ENCODE data around the gene SLC16A8.
A peak's percentile ranks its signal among the peaks of the same experiment; 100 is the strongest.

The SLC16A8 gene

DNA sequence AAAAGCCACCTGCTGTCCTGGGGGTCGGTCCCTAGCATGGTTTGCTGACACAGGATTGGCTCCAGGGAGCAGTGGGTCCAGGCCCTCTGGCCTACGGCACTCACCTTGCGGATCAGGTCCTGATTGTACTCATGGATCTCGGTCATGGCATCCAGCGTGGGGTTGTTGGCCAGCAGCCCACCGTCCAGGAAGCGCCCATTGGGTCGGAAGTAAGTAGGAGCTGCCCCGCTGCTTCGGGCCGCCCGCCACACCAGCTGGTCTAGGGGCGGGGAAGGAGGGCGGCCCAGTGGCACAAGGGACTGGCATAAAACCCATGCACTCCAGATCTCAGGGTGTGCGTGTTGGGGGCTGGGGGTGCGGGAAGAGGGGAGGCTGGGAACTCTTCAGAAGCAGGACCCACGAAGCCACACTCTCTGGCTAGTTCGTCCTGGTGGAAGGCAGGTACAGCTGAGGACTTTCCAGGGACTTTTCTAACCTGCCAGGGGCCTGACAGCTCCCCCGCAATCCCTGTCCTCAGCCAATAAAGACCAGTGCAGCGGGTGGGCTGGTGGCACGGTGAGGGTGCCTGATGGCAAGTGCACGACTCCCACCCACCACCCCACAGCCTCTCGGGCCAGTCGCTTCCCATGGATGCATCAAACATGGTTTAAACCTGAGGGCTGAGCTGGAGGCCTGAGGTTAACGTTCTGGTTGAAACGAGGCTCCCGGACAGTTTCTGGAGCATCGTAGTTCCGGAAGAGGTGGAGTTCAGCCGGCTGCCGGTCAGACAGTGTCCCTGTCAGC, 31.6 kb upstream of the SLC16A8 start:
- Histone ChIP-seq H3K9ac (ENCODE audit: low read depth, low read length) (no peak overlapping the region), H3K4me1 (ENCODE audit: insufficient read depth, low read length) (no peaks in the 10 kb centered on the region), H3K27ac (ENCODE audit: low read length) (no peak overlapping the region), H3K36me3 (ENCODE audit: insufficient read depth, low read length) (peaks cover 41% of the 10 kb centered on the region), H3K4me2 (ENCODE audit: insufficient read depth, low read length) (no peak overlapping the region), H3K4me3 (ENCODE audit: low read depth in 1 of 2, low read length in 2 of 2) (no peak overlapping the region), H3K27me3 (ENCODE audit: insufficient read depth, low read length, poor library complexity) (no peaks in the 10 kb centered on the region), H2AFZ (ENCODE audit: low read depth, low read length) (no peak overlapping the region), H3K79me2 (ENCODE audit: insufficient read depth, low read length) (no peaks in the 10 kb centered on the region), H3K9me3 (ENCODE audit: insufficient read depth, low read length, severe bottlenecking) (no peaks in the 10 kb centered on the region), H4K20me1 (ENCODE audit: insufficient read depth, low read length) (no peaks in the 10 kb centered on the region)
- ATAC-seq (ENCODE audit: insufficient read depth, low read depth), result no peak
- no peak for DNase-seq
- TF ChIP-seq EZH2 (IDR thresholded peaks at IDR 0.05; ENCODE audit: borderline replicate concordance, low read depth, low read length, severe bottlenecking), result no peak
- TF ChIP-seq, protein P1, sequence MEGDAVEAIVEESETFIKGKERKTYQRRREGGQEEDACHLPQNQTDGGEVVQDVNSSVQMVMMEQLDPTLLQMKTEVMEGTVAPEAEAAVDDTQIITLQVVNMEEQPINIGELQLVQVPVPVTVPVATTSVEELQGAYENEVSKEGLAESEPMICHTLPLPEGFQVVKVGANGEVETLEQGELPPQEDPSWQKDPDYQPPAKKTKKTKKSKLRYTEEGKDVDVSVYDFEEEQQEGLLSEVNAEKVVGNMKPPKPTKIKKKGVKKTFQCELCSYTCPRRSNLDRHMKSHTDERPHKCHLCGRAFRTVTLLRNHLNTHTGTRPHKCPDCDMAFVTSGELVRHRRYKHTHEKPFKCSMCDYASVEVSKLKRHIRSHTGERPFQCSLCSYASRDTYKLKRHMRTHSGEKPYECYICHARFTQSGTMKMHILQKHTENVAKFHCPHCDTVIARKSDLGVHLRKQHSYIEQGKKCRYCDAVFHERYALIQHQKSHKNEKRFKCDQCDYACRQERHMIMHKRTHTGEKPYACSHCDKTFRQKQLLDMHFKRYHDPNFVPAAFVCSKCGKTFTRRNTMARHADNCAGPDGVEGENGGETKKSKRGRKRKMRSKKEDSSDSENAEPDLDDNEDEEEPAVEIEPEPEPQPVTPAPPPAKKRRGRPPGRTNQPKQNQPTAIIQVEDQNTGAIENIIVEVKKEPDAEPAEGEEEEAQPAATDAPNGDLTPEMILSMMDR (IDR thresholded peaks at IDR 0.05; ENCODE audit: borderline replicate concordance, extremely low read depth, low read length, poor library complexity, severe bottlenecking), result no peak

DNA sequence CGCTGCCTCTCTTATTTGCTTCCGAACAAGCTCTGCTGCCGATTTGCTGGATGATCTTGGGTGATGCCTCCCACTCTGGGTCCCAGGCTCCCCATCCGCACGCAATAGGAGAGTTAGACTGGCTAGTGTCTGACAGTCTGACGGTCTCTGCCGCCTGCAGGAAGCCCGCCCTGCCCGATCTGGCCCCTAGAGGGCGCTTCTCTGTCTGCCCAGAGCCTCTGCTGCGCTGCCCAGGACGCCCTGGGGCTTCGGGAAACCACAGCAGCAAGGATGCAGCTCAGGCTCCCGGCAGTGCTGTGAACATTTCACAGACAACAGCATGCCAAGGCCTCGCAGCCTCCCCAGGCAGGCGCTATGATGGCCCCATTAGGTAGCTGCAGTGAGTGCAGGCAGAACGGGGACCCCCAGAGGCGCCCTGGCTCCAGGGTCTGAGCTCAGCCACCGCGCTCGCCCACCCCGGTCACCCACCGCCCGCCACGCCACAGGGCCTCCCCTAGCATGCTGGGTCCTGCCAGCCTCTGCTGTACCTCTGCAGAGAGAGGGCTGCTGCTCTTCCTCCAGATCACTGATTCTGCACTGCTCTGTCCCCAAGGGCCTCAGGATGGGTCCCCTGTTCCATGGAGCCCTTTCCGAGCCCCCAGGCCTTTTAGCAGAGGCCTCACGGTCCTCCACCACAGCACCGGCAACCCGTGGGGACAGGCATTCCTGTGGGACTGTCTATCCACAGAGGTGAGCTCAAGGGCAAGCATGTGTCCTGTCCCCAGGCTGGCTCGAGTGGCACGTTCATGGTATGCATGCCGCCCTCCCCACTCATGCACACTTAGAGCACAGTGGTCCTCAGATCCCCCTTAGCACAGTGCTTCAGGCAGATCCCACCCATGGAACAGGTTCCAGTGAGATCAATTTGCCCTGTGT, 30.8 kb upstream of the SLC16A8 start:
- no peak overlapping the region for H3K27ac ChIP-seq (ENCODE audit: low read length)
- no peaks in the 10 kb centered on the region for H3K9me3 ChIP-seq (ENCODE audit: insufficient read depth, low read length, severe bottlenecking)
- H3K79me2 ChIP-seq (ENCODE audit: insufficient read depth, low read length), result no peaks in the 10 kb centered on the region
- no peaks in the 10 kb centered on the region for H3K4me1 ChIP-seq (ENCODE audit: insufficient read depth, low read length)
- peaks cover 41% of the 10 kb centered on the region for H3K36me3 ChIP-seq (ENCODE audit: insufficient read depth, low read length)
- no peak overlapping the region for H3K4me3 ChIP-seq (ENCODE audit: low read depth in 1 of 2, low read length in 2 of 2)
- H3K27me3 ChIP-seq (ENCODE audit: insufficient read depth, low read length, poor library complexity), result no peaks in the 10 kb centered on the region
- H4K20me1 ChIP-seq (ENCODE audit: insufficient read depth, low read length), result no peaks in the 10 kb centered on the region
- DNase-seq (peak; percentile 75), ATAC-seq (ENCODE audit: insufficient read depth, low read depth) (peak; percentile 93)
- TF ChIP-seq, protein P1 (IDR thresholded peaks at IDR 0.05; ENCODE audit: borderline replicate concordance, extremely low read depth, low read length, poor library complexity, severe bottlenecking), result peak; percentile 92
- TF ChIP-seq EZH2 (IDR thresholded peaks at IDR 0.05; ENCODE audit: borderline replicate concordance, low read depth, low read length, severe bottlenecking), result no peak
- H3K9ac ChIP-seq (ENCODE audit: low read depth, low read length), result no peak overlapping the region
- no peak overlapping the region for H2AFZ ChIP-seq (ENCODE audit: low read depth, low read length)
- H3K4me2 ChIP-seq (ENCODE audit: insufficient read depth, low read length), result no peak overlapping the region

DNA sequence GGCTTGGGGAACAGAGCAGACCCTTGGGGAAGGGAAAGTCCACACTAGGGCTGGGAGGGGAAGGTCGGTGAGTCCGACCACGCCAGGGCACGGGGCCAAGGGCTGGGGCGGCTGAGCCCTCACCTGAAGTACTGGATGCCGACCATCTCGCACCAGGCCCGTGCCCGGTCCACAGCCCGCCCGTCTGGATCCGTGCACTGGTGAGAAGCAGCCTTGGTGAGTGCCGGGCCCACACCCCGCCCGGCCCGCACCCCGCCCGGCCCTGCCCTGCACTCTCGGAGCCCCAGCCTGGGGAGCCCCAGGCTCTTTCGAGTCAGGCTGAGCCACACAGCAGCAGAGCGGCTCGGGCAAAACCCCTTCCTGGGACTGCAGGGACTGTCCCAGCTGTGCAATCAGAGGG, 28.4 kb upstream of the SLC16A8 start:
- Histone ChIP-seq H3K79me2 (ENCODE audit: insufficient read depth, low read length) (no peaks in the 10 kb centered on the region), H3K4me3 (ENCODE audit: low read depth in 1 of 2, low read length in 2 of 2) (no peak overlapping the region), H3K27ac (ENCODE audit: low read length) (no peak overlapping the region), H3K4me1 (ENCODE audit: insufficient read depth, low read length) (no peaks in the 10 kb centered on the region), H2AFZ (ENCODE audit: low read depth, low read length) (no peak overlapping the region), H3K4me2 (ENCODE audit: insufficient read depth, low read length) (no peak overlapping the region), H3K9ac (ENCODE audit: low read depth, low read length) (no peak overlapping the region), H4K20me1 (ENCODE audit: insufficient read depth, low read length) (no peaks in the 10 kb centered on the region), H3K36me3 (ENCODE audit: insufficient read depth, low read length) (peaks cover 38% of the 10 kb centered on the region), H3K9me3 (ENCODE audit: insufficient read depth, low read length, severe bottlenecking) (no peaks in the 10 kb centered on the region), H3K27me3 (ENCODE audit: insufficient read depth, low read length, poor library complexity) (no peaks in the 10 kb centered on the region)
- ATAC-seq (ENCODE audit: insufficient read depth, low read depth), result no peak
- TF ChIP-seq, protein P1 (IDR thresholded peaks at IDR 0.05; ENCODE audit: borderline replicate concordance, extremely low read depth, low read length, poor library complexity, severe bottlenecking), result no peak
- TF ChIP-seq EZH2 (IDR thresholded peaks at IDR 0.05; ENCODE audit: borderline replicate concordance, low read depth, low read length, severe bottlenecking), result no peak
- DNase-seq, result no peak

Measured in DND-41 (cell line).